ENCODE results near the gene ITGAD.

GRCh38 chr16:31375231-31375630 is 17.9 kb upstream of the ITGAD start:
- no peak for TF ChIP-seq FOXM1 (IDR thresholded peaks at IDR 0.05; ENCODE audit: borderline replicate concordance, low read depth)
- no peak for TF ChIP-seq EP300 (IDR thresholded peaks at IDR 0.05; ENCODE audit: borderline replicate concordance)
- TF ChIP-seq EGR1 (IDR thresholded peaks at IDR 0.05): no peak
- TF ChIP-seq TEAD4 (IDR thresholded peaks at IDR 0.05): no peak

All from Ishikawa (cell line).